LoVo (cell line): ENCODE results near the gene HOXD4.
A peak's percentile ranks its signal among the peaks of the same experiment; 100 is the strongest.

Source experiments
- DNase-seq: peaks from one replicate; pipeline ENCODE4 v3.0.0-alpha.2; 2016; ENCODE audit warnings: low spot score

HOXD4 gene

GRCh38 chr2:176151442-176152287 lies at the start of gene HOXD4:
HOXD4 (plus strand) TSS chr2:176151550; CDS start chr2:176151634, 84 bp downstream.
- no peak for DNase-seq

DNA sequence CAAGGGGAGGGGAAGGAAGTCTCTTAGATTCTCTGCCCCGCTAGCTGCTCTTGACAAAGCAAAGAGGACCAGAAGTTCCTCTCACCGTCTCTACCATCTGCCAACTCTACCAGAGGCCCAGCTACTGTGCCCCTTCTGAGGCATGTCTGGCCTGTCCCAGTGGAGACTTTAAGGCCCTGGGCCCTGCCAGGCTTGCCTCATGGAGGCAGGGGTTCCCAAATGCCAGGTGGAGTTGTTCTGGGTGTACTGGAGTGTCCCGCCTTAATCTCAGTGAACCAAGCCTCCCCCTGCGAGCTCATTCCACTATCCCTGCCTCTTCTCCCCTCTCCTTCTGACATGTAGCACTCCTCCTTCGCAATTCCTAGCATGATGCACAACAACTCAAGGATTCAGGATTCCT lies 49.5 kb upstream of the HOXD4 start:
- no peak for DNase-seq

DNA sequence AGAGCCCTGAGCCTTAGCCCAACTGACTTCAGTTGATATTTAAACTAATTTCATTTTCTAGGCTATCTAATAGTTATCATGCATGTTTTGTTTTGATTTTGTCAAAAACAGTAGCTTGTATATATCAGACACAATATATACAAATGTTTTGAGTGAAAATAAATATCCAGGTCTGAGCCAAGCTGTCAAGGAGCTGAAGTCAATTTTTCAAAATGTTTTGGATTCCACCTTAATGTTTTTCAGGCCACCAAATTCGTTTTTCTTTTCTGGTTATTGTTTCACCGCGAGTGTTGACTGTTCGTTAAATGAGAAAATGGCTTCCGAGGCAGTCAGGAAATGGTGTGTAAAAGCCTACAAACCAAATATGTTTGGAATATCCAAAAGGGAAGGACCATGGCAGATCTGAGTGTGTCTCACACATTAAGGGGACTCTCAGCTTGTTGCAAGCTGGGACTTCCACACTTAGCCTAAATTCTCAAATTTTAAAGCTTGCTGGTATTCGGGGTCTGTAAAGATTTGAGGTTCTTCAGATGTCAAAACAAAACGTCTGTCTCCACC lies 49.0 kb upstream of the HOXD4 start:
- no peak for DNase-seq

- DNase-seq = no peak
Measured at GRCh38 chr2:176103194-176103593, 48.2 kb upstream of the HOXD4 start.

DNA sequence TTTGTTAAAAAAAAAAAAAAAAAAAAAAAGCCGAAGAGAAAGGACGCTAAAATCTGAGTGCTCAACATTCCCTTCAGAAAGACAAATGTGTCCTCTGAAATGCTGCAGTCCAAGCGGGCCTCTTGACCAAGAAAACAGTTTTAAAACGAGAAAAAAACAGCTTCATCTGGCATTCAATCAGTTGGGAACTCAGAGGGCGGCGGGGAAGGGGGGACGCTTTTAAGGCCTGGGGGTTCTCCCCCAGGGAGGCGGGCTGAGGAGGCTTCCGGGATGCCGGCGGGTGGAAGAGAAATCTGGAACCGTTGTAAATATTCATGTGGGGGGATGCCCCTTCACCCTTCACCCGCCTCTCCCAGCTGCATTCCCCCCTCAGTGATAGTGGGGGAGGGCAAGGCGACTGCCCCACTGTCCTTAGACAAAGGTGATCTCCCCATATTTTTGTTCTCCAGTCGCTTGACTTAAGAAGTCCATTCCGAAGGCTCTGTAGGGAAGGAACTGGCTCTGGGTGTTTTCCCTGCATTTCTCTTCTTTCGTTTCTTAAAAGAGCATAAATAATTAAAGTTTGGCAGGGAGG lies 47.5 kb upstream of the HOXD4 start:
- no peak for DNase-seq

DNA sequence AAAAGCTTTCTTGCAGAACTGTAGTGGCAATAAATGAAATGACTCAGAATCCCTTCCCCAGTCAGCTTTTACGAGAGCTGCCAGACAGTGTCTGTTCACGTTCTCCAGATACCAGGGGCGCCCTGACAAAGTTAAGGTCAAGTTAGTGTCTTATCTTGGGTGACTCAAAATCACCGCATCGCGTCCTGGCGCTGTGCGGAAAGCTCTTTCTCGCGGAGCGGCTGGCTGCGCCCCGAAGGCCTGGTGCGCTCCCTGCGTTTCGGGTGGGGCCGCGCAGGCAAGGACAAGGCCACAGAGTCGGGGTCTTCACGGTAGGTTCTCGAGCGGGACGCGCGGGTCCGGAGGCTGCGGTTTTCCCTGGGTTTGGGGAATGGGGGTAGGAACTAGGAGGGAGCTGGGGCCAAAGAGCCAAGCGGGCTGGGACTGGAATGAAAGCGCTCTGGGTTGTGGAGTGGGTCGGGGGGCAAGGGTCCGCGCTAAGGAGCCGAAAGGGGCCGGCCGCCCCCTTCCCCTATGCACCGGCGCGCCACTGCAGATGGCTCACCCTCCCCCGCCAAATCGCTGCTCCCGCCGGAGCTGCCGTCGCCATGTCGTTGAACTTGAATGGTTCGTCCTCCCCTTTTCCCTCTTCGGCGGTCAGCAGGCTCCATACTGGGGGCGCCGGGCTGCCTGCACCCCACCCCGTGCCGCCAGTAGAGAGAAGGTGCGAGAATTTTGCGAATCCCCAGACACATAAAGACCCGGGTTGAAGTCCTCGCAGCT lies 46.9 kb upstream of the HOXD4 start:
- DNase-seq = peak; percentile 87

GRCh38 chr2:176105078-176105729 lies 46.1 kb upstream of the HOXD4 start:
- DNase-seq = no peak

DNA sequence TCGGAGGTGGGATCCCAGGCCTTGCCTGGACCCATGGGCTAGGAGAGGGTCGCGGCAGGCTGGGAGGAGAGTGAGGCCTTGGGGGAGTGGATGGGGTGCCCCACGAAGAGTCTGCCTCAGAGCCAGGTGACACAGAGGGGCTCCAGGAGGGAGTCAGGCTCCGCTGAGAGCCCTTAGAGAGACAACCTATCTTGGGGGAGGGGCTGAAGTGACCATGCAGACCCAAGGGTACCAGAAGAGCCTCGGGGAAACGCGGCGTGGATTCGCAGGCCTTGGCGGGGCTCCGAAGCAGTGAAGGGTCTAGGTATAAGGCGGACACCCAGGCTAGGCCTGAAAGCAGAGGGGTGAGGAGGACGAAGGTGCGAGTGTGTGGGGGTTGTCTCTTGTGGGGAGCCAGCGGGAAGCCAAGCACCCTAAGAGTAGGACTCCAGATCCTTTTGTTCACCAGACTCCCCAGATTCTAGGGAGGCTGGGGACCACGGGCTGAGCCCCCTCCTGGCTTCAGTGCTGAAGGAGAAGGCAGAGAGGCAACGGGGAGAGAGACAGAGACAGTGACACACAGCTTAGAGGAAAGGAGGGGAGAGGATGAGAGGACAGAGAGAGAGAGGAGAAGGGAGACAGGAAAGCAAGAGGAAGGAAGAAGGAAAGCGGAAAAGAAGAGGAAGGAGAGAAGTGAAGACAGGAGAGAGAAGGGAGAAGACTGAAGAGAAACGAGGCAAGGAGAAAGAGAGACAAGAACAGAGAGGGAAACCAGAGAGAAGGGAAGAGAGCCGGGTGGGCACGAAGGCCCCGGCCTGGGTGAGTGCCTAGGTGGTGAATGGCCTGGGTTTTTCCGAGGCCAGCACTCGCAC lies 45.4 kb upstream of the HOXD4 start:
- no peak for DNase-seq

DNA sequence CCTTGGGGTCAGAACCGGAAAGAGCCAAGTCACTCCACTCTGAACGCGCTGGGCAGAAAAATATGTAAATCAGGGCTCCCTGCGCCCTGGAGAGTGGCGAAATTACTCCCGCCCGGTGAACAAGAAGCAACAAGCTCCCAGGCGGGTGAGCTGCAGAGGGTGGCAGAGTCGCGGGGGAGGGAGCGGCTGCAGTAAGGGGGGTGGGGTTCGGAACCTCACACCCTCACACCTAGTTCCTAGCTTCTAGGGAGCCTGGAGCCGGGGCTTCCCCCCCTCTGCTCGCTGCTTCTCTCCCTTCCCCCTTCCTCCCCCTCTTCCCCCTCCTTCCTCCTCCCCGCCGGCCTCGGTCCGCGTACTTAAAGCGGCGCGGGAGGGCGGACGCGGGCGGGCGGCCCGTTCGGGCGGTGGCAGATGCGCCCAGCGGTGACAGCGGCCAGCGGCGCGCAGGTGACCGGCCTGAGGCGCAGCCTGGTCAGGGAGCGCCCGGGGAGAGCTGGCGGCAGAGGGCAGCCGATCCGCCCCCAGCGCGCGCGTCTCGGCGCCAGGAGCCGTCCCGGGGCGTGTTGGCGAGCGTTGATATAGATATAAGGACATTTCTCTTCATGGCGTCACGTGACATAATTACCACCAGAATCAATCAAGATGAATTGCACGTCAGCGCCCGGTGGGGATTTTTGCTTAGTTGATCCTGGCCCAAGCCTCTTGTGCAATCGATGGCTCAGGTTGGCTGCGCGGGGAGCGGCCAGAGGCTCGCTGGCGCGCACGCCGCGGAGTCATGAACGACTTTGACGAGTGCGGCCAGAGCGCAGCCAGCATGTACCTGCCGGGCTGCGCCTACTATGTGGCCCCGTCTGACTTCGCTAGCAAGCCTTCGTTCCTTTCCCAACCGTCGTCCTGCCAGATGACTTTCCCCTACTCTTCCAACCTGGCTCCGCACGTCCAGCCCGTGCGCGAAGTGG lies 44.5 kb upstream of the HOXD4 start, which contains the start of gene HOXD11:
HOXD11 (plus strand) TSS at position 700 of the 959 bp plus-strand sequence; CDS start at position 776, 76 bp downstream.
- no peak for DNase-seq

DNA sequence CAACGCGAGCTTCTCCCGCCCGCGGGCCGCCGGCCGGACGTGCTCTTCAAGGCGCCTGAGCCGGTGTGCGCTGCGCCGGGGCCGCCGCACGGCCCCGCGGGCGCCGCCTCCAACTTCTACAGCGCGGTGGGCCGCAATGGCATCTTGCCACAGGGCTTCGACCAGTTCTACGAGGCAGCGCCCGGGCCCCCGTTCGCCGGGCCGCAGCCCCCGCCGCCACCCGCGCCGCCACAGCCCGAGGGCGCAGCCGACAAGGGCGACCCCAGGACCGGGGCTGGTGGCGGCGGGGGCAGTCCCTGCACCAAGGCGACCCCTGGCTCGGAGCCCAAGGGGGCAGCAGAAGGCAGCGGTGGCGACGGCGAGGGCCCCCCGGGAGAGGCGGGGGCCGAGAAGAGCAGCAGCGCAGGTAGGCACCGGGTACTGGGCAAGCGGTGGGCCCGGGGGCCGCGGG lies 43.6 kb upstream of the HOXD4 start:
- no peak for DNase-seq

DNA sequence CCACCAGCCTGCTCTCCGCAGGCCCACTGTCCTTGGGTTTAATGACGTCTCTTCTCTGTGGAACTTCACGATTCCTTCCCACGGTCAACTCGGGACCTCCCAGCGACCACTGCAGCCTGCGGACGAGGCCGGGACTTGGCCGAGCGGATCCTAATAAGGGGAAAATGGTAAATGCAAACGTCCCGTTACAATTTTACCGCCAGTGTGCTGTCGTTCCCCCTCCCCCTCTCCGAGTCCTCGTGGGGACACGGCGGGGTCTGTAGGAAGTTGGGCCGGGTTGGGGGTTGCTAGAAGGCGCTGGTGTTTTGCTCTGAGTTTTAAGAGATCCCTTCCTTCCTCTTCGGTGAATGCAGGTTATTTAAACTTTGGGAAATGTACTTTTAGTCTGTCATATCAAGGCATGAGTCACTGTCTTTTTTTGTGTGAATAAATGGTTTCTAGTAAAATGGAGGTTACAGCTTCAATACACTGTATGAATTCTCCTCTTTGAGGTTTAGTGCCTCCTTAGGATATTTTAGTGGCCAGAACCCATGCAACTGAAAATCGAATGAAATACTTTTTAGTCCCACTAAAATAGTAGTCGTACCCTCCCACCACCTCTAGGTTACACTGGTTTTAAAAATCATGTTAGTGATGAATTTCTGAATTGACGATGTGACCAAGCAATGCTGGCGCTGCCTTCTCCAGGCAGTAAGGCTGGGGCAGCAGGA lies 42.0 kb upstream of the HOXD4 start:
- no peak for DNase-seq

GRCh38 chr2:176109946-176110345 lies 41.4 kb upstream of the HOXD4 start:
- DNase-seq = no peak

DNA sequence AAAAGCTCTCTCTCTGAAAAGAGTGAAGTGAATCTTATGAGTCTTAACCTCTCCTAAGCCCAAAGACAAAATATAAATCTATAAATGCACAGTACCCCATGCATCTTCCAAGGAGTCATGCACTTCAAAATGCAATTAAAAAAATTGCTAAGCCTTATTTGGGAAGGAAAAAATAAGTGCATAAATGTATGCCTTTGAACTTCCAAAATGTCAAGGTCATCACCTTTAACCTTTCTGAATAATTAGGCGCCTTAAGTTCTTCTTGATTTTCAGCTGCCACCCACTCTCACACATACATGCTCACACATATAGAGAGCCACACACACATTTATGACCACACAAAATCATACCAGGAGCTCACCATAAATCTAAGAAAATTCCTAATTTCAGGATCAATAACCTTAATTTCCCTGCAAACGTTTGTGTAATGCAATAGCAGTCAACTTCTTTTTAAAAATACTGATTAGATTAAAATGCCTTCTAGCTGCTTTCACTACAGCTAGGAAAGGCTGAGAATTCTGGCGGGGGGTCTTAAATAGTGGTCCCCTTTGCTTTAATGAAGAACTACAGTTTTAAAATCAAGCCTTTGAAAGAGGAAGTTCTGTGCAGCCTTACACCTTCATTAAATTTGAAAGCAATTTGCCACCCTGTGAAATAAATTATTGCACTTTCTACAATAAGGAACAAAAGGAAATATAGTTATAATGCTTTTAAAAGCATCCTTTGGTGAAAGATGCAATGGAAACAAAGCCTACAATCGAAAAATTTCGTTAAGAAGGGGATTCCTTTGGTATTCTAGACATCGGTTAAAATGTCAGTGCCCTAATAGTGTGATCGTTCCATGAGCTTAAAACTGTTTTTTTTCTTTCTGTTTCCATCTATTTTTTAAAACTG lies 40.7 kb upstream of the HOXD4 start:
- no peak for DNase-seq

GRCh38 chr2:176111309-176111663 lies 40.1 kb upstream of the HOXD4 start:
- DNase-seq = peak; percentile 57

- no peak for DNase-seq
Measured at GRCh38 chr2:176111846-176112374, 39.4 kb upstream of the HOXD4 start.

DNA sequence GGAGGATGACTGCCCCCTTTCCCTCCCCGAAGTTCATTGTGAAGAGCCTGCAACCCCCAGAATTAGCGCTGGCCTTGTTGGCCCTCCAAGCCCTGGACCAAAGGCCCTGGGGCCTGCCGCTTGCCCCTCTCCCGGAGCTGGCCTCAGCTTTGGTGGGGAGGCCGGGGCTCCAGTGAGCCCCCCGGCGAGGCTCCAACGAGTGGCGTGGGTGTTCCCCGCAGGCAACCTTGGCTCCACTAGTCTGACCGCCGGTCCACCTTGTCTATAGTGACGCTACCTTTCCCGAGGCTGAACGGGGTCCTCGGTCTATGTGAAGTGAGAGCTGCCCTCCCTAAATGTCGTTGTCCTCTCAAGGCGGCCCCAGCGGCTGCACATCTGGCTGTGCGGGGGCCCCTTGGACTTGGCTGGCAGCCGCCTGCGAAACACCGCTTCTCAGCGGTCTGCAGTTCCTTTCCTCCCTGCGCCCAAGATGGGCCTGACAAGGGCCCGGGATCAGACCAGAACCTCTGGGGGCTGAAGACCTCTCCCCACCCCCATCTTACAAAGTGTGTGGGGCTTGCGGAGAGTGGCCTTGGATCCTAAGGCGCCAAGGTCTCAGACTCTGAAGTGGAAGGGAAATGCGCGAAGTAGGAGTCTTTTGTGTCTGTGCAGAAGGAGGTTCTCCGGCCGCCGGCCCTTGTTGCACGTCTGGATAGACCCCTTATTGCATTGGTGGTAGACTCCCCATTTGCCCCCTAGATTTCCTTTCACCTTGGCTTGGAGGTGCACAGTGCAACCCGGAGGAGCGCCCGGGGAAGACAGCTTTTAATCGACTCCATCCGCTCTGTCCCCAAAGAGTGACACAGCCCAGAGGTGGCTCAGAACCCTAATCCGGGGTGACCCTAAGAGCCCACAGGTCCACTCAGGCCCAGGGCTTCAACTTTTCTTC lies 38.7 kb upstream of the HOXD4 start:
- no peak for DNase-seq
